Activated CD4-positive, CD25-positive, alpha-beta regulatory T cell (primary cell): ENCODE measurements around the gene EGFLAM.

ENCODE experiments used
- DNase-seq, 4 experiments: peaks; one replicate each; lab custom pipeline; 2025; lab: John Stamatoyannopoulos, UW

Gene EGFLAM

DNA sequence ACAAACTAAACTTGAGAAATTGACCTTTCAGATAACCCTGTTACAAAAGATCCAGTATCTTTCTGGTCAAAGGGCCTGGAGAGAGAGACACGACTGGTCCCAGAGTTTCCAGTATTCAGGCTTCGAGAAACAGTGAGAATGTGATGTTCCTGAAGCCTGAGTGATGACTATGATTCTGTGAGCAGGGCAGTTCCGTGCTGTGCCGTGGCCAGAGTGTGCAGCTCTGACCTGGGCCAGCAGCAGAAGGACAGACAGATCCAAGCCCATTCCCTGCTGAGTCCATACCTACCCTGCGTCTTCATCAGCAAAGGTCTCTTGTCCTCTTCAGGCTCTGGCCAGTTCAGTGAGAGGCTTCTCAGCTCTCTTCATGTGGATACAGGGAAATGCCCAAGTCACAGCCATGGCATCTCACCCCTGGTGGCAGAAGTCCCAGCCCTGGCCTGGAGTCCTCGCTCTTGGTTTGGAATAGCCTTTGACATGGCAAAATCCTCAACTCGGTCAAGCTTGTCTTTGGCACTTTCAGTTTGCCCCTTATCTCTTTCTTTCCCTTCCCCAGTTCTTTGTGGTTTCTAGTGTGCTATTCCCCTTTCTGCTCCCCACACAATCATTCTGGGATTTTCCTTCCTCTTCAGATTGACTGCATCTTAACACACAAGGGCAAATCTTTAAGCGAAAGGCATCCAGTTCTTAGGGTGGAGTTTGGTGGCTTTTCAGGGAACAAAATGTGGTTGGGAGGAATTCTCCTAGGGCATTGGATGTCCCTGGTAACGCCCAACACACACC is 190.4 kb downstream of the EGFLAM start:
- no peak for DNase-seq

DNA sequence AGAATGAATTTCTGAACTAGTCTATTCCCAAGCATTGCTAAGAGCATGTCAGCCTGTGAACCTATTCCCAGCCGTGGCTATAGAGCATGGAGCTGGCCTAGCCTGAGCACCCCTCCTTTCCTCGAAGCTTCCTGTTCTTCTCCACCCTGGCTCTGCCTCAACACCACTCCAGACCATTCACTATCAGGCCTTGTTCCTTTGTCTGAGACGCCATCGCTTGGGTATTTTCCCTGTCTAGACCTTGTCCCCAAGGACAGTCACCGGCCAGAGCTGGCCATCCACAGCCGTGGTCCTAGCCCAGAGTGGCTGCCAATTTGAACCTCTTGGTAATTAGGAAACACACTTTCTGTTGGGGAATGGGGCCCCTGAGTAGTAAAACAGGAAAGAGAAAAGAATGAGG is 192.3 kb downstream of the EGFLAM start:
- no peak for DNase-seq

DNA sequence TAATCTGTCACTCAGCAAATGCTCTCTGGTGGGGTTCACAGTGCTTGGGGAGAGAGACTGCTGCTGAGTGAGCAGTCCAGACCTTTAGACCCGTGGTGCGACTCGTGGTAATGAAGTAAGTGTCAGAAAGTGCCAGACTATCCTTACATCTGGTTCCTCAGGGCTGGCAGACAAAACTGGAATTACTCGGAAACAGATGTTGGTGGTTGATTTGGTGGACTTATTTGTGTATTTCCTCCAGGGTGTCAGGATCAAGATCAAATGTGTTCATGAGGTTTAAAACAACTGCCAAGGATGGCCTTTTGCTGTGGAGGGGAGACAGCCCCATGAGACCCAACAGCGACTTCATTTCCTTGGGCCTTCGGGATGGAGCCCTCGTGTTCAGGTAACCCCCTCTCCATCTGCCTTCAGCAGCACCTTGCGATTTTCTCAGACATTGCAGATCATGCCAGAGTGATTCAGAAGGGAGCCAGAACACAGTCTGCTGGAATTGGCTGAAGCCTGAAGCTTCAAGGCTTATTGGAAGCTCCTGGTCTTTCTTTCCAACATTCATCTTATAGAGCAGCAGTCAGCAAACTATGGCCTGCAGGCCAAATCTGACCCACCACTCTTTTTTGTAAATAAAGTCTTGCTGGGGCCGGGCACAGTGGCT is 192.8 kb downstream of the EGFLAM start:
- DNase-seq: no peak

DNA sequence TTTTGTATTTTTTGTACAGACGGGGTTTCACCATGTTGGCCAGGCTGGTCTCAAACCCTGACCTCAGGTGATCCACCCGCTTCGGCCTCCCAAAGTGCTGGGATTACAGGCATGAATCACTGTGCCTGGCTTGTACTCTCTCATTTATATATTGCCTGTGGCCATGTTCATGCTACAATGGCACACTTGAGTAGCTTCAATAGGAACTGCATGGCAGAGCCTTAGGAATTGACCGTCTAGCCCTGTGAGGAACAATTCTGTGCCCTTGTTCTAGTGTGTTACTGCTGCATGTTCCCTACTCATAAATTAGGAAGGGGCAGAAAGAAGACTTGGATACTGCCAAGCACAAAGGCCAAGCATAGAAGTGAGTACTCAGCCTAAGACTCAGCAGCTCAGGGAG is 193.8 kb downstream of the EGFLAM start:
- DNase-seq: no peak

DNA sequence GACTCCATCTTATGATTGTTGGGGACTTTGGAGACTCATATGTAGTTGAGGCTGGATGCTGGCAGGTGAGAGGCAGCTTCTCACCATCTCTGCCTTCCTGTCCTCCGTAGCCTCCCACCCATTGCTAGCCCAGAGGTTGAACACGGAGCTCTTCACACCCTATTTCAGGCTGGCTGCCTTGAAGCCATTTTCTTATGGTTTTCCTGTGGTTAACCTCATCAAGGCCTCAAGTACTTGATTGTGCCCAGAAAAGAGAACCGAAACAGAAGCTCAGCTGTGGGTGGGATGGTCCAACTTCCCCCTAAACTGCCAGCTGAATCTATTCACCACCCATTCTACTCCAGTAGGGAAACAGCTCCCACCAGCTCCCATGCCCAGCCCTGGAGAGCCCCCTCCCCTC is 195.1 kb downstream of the EGFLAM start:
- no peak for DNase-seq

DNA sequence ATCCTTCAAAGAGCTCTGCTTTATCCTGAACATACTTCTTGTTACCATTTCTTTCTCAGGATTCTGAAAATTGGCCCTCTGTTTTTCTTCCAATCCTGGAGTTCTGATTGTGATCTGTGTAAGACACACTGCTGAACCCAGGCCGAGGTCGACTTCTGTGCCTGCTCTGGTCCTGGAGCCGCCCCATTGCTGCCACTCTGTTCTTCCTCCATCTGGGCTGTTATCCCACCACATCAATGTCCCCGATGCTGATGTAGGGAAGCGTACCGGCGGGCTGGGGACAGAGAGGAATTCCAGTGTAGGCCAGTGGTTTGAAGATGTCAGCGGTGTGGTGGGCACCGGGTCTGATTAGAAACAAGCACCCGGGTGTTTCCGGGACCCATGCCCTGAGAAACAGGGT is 195.6 kb downstream of the EGFLAM start:
- DNase-seq: no peak

DNA sequence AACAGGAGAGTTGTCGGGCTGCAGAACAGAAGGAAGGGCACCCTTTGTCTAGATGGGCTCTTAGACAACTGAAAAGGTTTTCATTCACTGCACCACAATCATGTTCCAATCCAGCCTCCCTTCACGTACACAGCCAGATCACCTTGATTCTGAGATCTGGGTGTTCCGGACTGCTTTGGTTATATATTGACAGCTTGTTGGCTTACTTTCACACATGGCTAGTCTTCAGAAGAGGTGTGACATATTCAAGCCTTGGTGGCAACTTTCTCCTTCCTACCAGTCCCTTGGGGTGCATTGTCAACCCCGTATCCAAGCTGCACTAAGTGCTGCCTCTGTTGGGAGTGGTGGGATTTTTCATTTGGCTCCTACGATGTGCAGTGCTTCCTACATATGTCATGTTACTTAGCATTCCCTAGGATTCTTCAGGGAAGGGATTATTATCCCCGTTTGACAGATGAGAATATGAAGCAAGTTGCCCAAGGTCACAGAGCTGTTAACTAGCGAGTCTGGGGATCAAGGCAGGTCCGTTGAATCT is 197.5 kb downstream of the EGFLAM start:
- no peak for DNase-seq

DNA sequence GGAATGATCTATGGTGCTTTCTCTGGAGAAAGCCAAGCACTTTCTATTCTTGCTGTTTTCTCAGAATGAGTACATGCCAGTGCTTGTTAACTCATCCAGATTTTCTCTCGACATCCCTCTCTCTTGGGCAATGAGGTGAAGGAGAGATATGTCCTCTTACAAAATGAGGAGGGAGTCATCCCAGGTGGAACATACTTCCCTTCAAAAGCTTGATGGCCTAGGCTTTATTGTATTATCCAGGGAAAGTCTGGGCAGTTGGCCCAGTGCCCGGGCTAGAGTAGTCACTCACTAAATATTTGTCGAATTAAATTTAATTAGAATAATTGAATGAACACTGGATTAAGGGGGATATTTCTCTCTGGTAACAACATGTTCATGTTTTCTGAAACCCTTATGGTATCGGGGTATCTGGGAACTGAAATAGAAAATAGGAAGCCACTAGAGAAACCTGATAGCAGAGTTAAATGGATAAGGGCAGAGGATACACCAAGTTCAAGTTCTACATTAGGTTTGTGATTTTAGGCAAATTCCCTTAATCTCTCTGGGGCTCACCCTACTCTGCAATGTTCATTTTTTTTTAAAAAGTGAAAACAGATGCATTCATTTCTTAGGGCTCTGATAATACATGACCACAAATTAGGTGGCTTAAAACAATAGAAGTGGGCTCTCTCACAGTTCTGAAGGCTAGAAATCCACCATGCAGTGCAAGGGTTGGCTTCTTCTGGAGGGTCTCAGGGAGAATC is 198.5 kb downstream of the EGFLAM start:
- no peak for DNase-seq

DNA sequence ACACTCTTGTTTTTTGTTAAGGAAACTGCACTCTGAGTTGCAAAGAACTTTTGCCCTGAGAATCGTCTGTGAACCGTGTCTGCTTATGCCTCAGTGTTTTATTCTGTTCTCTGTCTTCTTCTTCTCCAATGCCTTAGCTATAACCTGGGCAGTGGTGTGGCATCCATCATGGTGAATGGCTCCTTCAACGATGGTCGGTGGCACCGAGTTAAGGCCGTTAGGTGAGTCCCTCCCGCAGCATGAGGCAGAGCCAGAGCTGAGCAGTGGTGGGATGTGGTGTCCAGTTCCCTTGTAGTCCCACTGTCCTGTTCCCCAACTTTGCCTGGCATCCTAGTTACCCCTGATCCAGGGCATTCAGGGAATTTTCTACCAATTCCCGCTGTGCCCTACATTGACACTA is 199.8 kb downstream of the EGFLAM start:
- DNase-seq: no peak

DNA sequence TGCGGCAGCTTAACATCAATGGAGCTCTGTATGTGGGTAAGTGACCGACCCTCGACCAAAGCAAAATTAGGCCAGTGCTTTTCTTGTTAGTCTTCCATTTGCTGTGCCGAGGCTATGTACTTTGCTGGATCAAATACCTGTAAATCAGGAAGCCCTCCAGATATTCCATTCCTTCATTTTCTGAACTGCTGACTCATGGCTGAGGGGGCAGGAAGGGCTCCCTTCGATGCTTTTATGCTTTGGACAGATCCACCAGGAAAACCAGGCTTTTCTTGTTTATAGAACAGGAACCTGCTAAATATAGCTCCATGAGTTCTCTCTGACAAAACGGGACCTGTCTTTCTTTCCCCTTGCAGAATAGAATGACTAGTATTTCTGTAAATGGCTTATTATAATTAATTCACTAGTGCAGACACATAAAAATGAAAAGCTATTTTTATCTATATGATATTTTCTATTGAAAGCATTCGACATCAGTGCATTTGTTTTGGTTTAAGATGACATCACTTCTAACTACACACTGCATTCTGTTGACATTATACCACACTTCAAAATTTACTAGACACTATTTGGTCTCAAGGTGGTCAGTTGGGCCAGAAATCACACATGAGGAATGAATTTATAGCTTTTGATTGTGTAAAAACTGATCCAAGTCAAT is 204.7 kb downstream of the EGFLAM start:
- no peak for DNase-seq

DNA sequence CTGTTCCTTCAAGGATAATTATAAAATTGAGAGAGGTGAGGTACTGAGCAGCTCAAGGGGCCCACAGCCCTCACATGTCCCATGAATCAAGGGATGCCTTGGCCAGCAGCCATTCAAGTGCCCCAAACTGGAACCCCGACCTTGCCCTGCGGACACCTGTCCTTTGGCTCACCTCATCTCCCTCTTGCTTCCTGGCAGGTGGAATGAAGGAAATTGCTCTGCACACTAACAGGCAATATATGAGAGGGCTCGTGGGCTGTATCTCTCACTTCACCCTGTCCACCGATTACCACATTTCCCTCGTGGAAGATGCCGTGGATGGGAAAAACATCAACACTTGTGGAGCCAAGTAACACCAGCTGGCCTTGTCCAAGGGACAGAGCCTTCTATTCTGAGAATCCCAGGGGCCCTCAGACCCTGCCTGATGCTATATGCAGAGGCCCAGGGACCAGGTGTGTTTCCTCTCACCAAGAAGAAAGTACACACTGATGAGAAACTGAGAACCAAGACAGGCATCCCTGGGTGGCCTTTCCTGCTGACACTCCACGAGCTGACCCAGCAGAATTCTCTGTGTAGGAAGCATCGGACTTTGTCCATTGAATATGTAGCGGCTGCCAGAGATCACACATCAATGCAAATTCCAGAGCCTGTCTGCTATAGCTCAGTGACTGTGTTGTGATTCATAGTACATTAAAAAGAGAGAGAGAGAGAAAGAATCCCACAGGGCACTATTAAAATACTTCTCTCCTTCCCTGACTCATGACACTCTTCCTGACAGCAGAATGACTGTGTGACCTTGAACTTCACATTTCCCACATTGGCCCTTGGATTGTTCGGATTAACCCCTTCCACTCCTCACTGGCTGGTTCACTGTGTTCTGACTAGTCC is 205.5 kb downstream of the EGFLAM start:
- no peak for DNase-seq

DNA sequence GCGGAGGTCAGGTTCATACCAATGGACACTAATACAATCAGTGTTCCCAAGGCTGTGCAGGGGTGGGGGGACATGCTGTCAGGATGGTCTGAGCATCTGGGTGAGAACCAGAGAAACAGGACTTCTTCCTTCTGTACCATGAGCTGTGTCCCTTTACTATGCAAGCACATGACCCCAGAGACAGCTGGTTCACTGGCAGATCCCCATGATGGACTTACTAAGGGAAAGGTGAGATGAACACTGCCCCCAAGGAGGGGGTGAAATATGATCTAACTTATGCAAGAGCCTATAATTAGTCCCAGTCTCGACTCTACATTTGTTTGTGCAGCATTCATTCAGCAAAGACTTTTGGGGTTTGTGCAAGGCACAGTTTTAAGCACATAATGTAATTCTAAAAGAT is 206.7 kb downstream of the EGFLAM start:
- no peak for DNase-seq

DNA sequence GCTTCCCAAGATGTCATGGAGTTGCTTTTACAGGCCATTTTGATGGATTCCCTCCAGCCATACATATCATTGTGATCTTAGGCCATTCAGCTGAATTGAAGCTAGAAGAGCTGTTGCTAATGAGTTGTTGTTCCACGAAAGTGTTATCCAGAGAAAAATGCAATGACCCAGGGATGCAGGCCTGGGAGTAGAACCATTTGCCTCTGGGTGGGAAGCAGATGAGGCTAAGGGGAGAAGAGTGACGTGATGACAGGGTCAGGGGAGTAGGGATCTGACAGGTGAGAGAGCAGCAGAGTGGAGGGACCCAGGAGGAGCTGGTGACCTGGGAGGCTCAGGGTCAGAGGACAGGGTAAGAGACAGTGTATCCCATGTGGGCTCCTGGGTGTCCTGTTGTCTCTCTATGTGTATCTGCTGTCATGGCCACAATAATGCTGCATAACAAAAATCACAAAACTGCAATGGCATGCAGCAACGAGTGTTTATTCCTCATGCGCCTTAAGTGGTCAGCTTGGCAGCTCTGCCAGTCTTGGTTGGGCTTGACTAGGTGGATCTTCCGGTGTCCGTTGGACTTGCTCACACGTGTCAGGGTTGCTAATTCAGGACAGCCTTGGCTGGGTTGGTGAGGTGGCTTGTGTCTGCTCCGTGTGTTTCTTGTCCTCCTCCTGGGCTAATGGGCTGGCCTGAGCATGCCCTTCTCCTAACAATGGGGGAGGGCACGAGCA is 207.5 kb downstream of the EGFLAM start:
- DNase-seq: no peak

DNA sequence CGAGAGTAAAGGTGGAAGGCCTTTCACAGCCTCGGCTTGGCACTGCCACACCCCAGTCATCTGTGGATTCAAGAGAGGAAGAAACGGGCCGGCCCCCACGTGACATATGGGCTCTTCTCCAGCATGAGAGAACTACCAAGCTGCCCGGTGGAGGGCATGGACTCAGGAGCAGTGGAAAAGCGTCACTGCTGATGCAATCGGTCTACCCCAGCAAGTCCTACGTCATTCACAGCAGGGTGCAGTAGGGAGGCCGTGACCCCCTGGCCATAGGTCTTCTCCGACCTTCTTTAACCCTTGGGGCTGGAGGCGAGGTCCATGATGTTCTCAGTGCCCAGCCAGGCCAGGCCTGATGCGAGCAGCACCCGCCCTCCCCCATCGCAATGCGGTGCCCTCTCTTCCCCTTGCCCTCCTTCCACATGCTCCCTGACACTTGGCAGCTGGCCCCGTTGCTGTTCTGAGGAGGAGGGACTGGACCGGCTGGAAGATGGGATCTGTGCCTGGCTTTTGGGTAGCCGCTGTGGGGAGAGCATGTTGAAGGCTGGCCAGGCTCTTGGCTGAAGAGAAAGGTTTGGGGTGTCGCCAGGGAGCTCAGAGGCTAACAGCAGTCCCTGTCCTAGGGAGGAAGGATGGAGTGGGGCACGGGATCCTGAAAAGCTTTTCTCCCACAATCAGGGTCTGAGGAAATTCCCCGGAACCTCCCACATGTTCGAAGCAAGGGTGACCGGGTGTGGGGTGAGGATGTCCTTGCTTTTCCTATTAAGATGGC is 208.2 kb downstream of the EGFLAM start:
- no peak for DNase-seq

DNA sequence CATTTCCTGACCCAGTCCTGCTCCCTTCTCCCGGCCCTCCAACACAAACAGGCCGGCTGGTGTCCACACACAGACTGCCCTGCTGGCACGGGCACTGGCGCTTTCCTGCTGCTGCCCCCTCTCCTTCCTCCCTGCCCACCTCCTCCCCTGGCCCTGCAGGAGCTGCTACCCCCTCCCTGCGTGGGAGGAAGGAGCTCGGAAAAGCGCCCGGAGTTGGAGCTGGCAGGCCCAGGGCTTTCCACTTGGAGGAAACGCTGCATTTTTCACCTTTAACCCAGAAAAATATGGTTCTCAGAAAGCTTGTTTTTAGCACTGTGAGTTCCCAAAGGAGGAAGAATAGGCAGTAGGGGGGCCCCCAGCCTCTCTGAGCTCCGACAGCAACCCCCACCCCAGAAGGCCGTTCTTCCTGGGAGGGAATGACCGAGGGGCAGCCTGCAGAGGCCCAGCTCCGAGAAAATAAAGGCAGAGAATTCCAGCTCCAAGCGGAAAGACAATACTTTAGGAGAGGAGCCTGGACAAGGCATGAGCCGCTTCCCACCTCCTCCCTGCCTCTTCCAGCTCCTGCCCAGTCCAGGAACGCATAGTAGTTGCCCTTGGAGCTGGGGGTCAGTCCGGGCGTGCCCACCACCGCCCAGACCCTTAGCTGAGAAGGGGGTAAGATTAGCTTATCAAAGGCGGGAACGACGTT is 209.1 kb downstream of the EGFLAM start:
- no peak for DNase-seq

DNA sequence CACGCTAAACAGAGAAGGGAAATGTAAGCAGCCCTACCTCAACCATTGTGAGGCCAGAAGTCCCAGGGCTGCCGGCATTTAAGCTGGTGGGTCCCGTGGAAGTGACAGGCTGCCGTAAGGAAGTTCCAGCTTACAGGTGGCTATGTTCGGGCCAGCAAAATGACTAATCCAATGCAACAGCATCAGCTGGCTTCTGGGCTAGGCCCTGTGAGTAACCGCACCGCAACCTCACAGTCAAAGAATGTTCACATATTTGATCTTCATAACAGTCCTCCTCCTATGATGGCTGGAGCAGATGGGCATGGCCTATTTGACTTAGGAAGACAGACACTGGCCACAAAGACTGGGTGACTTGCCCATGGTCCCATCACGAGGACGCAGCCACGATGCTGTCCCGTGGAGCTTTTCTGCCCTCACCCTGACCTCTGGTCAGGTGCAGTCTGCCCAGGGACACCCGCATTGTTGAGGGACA is 209.9 kb downstream of the EGFLAM start:
- DNase-seq: no peak

DNA sequence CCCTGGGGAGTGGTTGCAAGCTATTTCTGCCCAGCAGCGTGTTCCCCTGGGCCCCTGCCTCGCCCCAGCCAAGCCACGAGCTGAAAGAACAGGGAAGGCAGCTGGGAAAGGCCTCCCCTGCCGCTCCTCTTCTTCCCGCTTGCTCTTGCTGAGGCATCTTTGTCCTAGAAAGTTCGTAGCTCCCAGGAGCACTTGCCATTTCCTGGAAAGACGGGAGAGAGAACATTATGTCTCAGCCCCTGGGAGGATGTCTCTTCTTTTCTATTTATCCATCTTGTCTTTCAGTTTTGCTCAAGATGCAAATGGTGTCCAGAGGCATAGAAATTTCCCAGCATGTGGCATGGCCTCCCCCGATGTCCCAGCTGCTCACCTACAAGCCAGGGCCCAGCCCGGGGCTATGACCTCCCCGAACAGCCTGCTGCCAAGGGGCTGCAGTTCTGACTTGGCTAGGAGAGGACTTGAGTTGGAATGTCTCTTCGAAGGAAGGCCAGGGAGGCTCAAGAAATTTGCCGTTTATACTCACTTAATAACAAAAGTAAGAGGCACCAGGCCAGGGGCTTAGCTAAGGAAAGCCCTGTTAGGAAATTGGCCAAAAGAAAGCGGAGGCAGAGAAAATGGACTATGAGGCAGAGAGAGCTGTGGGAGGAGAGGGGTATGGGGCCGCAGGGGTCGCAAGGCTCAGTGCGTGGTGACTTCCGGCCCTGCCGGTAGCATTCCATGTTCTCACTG is 210.8 kb downstream of the EGFLAM start:
- no peak for DNase-seq

DNA sequence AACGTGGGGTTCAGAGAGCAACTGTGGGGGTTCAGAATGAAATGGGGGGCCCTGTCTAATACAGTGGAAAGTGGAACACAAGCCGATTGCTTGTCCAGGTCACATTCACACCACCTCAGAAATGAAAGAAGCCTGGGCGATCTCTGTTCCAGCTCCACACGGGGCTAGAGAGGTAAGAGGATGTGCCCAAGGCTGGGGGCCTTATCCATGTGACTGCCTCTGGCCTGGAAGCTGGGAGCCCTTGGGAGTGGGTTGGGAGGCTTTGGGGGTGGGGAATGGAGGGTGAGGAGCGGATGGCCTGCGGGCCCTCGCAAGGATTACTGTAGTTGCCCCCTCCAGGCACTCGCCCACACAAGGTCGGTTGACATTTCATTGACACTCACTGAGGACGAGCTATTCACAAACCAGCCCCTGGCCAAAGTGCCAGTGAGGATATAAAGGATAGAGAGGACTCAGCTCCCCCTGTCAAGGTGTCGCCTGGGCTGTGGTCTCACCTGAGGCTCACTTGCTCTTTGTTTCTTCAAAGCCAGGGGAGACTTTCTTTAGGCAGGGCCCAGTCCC is 211.4 kb downstream of the EGFLAM start:
- no peak for DNase-seq
